HUES6 (cell line): ENCODE data around the gene MYO5C.
"Not testable (repeated sequence)": the region's sequence is repeated elsewhere in the genome, so short reads cannot be mapped to it uniquely, and the experiment has no call there.

ENCODE experiments used
- H3K27ac ChIP-seq: 2 replicates; pipeline ENCODE4 v1.7.0; 2013; ENCODE audit warnings: low read depth, mild to moderate bottlenecking, low read length, inconsistent platforms
- H3K27me3 ChIP-seq: 2 replicates; pipeline ENCODE4 v1.6.1; 2013; ENCODE audit warnings: low read length; ENCODE audit not compliant: control insufficient read depth, insufficient read depth
- H3K36me3 ChIP-seq: 2 replicates; pipeline ENCODE4 v1.6.1; 2013; ENCODE audit warnings: low read length; ENCODE audit not compliant: control insufficient read depth, insufficient read depth
- H3K4me1 ChIP-seq: 2 replicates; pipeline ENCODE4 v1.6.1; 2013; ENCODE audit warnings: low read length; ENCODE audit not compliant: control insufficient read depth, insufficient read depth
- H3K4me3 ChIP-seq: 2 replicates; pipeline ENCODE4 v1.5.1; 2013; ENCODE audit warnings: low read depth, low read length
- H3K9ac ChIP-seq: one replicate; pipeline ENCODE4 v1.6.1; 2013; ENCODE audit warnings: mild to moderate bottlenecking, low read length
- H3K9me3 ChIP-seq: 2 replicates; pipeline ENCODE4 v1.6.1; 2013; ENCODE audit warnings: low read depth, low read length; ENCODE audit not compliant: control insufficient read depth, insufficient read depth

MYO5C gene

GRCh38 chr15:52172869-52173268 is 122.7 kb downstream of the MYO5C start:
- H3K27me3 ChIP-seq = no peaks in the 10 kb centered on the region
- no peak overlapping the region for H3K27ac ChIP-seq
- no peaks in the 10 kb centered on the region for H3K36me3 ChIP-seq
- H3K4me3 ChIP-seq = no peak overlapping the region
- H3K9me3 ChIP-seq = no peaks in the 10 kb centered on the region
- H3K9ac ChIP-seq = no peak overlapping the region
- peaks cover 4% of the 10 kb centered on the region; the same call in 1 of the 2 replicates for H3K4me1 ChIP-seq

- H3K4me3 ChIP-seq = no peak overlapping the region
- H3K4me1 ChIP-seq = peaks cover 4% of the 10 kb centered on the region; the same call in 1 of the 2 replicates
- no peaks in the 10 kb centered on the region for H3K9me3 ChIP-seq
- H3K36me3 ChIP-seq = no peaks in the 10 kb centered on the region
- H3K27me3 ChIP-seq = no peaks in the 10 kb centered on the region
- H3K9ac ChIP-seq = no peak overlapping the region
- H3K27ac ChIP-seq = no peak overlapping the region
These were observed 123.8 kb downstream of the MYO5C start for GRCh38 chr15:52171807-52172206.

GRCh38 chr15:52171386-52171785 is 124.2 kb downstream of the MYO5C start:
- no peak overlapping the region for H3K27ac ChIP-seq
- H3K9me3 ChIP-seq = no peaks in the 10 kb centered on the region
- H3K36me3 ChIP-seq = no peaks in the 10 kb centered on the region
- peaks cover 4% of the 10 kb centered on the region; the same call in 1 of the 2 replicates for H3K4me1 ChIP-seq
- no peaks in the 10 kb centered on the region for H3K27me3 ChIP-seq
- H3K9ac ChIP-seq = no peak overlapping the region
- H3K4me3 ChIP-seq = no peak overlapping the region

GRCh38 chr15:52170199-52170598 is 125.4 kb downstream of the MYO5C start:
- not testable (repeated sequence) for H3K9ac ChIP-seq, H3K4me1 ChIP-seq, H3K4me3 ChIP-seq, H3K36me3 ChIP-seq, H3K27me3 ChIP-seq, H3K9me3 ChIP-seq, H3K27ac ChIP-seq

- not testable (repeated sequence) for H3K9ac ChIP-seq, H3K9me3 ChIP-seq, H3K27ac ChIP-seq, H3K4me1 ChIP-seq, H3K36me3 ChIP-seq, H3K4me3 ChIP-seq, H3K27me3 ChIP-seq
These were observed 130.0 kb downstream of the MYO5C start for GRCh38 chr15:52165494-52166131.

- Histone ChIP-seq H3K36me3 (peaks cover 6% of the 10 kb centered on the region; the same call in 1 of the 2 replicates), H3K27ac (no peak overlapping the region)
These were observed 130.9 kb downstream of the MYO5C start for GRCh38 chr15:52164631-52165265.

GRCh38 chr15:52163321-52164190 is 132.0 kb downstream of the MYO5C start:
- Histone ChIP-seq H3K4me3 (no peak overlapping the region), H3K27ac (no peak overlapping the region), H3K4me1 (no peaks in the 10 kb centered on the region), H3K9me3 (no peaks in the 10 kb centered on the region), H3K27me3 (no peaks in the 10 kb centered on the region), H3K36me3 (peaks cover 10% of the 10 kb centered on the region; the same call in 1 of the 2 replicates), H3K9ac (no peak overlapping the region)

More at GRCh38 chr15:52164631-52165265, 130.9 kb downstream of the MYO5C start:
- Histone ChIP-seq H3K9ac (no peak overlapping the region), H3K9me3 (no peaks in the 10 kb centered on the region), H3K4me3 (no peak overlapping the region), H3K27me3 (no peaks in the 10 kb centered on the region), H3K4me1 (no peaks in the 10 kb centered on the region)

GRCh38 chr15:52162876-52163275 is 132.7 kb downstream of the MYO5C start:
- no peak overlapping the region for H3K4me3 ChIP-seq
- peaks cover 10% of the 10 kb centered on the region; the same call in 1 of the 2 replicates for H3K36me3 ChIP-seq
- no peaks in the 10 kb centered on the region for H3K27me3 ChIP-seq
- H3K9ac ChIP-seq = no peak overlapping the region
- no peak overlapping the region for H3K27ac ChIP-seq
- no peaks in the 10 kb centered on the region for H3K4me1 ChIP-seq
- no peaks in the 10 kb centered on the region for H3K9me3 ChIP-seq

GRCh38 chr15:52162260-52162659 is 133.3 kb downstream of the MYO5C start:
- Histone ChIP-seq H3K4me3 (no peak overlapping the region), H3K36me3 (peaks cover 10% of the 10 kb centered on the region; the same call in 1 of the 2 replicates), H3K27me3 (no peaks in the 10 kb centered on the region), H3K4me1 (no peaks in the 10 kb centered on the region), H3K27ac (no peak overlapping the region), H3K9me3 (no peaks in the 10 kb centered on the region), H3K9ac (no peak overlapping the region)

GRCh38 chr15:52161406-52161966 is 134.1 kb downstream of the MYO5C start:
- Histone ChIP-seq H3K9ac (no peak overlapping the region), H3K9me3 (no peaks in the 10 kb centered on the region), H3K36me3 (peaks cover 10% of the 10 kb centered on the region; the same call in 1 of the 2 replicates), H3K4me1 (no peaks in the 10 kb centered on the region), H3K27me3 (no peaks in the 10 kb centered on the region), H3K27ac (no peak overlapping the region), H3K4me3 (no peak overlapping the region)
